Left ventricle myocardium superior (tissue), 1 donor: Measurements from ENCODE around the gene ZNF792. TPM values are rescaled to one million over a fixed set of nuclear protein-coding genes. Genes with fewer than 3 reads are reported as not detected.
"Not testable (repeated sequence)": the region's sequence is repeated elsewhere in the genome, so short reads cannot be mapped to it uniquely, and the experiment has no call there.

ENCODE experiments used
- ATAC-seq: fragments of 200-7000 bp; cut with Tn5 transposase; one replicate; pipeline ENCODE4 v1.9.1; 2020; ENCODE audit warnings: mild to moderate bottlenecking, moderate library complexity
- DNase-seq: peaks from one replicate; pipeline ENCODE4 v3.0.0-alpha.2; 2020
- intact Hi-C: fragments of 100-400 bp; cut with micrococcal nuclease; formaldehyde crosslinking; loops from one replicate; pipeline ENCODE4 v1.11.0; 2022
- long read RNA-seq: library from polyadenylated mRNA; unstranded; transcript quantifications from one replicate; pipeline ENCODE4 v2.0.0, GENCODE V29; 2021
- total RNA-seq: library from RNA; stranded (reverse); fragmentation: NEBNext Ultra II Directional; extraction: Animal tissue kit (Norgen Biotek cat#: 25700); gene quantifications from one replicate; pipeline ENCODE4 v1.2.1, GENCODE V29; 2021
- donor health status: DM: no; HTN: yes; CAD: no; lungs with severe emphysema.

Gene ZNF792
- 3.4 TPM for total RNA-seq
- long read RNA-seq, partial matches to known transcripts = 0 of 4 reads
- long read RNA-seq, other reads (novel, unspliced or antisense) = 1 of 4 reads

- ATAC-seq (peak; percentile 93), DNase-seq (peak; percentile 85)
- intact Hi-C loops = no loop called here
Observed at GRCh38 chr19:34963573-34964406, at the start of gene ZNF792. TSS of gene ZNF792 (minus strand) at chr19:34964229. CDS start at chr19:34963662, 567 bp downstream.

- intact Hi-C loops = loop anchor here (5.0 kb wide), 1 partner anchor 41 kb away; no protein-coding TSS in a partner anchor
- ATAC-seq = peak; percentile 75
- peak; percentile 85 for DNase-seq
Observed at GRCh38 chr19:35013041-35013819, 49.2 kb upstream of the ZNF792 start.

- intact Hi-C loops = loop anchor here (5.0 kb wide), 1 partner anchor 40 kb away; no protein-coding TSS in a partner anchor
- DNase-seq (no peak), ATAC-seq (no peak)
Observed at GRCh38 chr19:35011737-35012682, 48.0 kb upstream of the ZNF792 start.

GRCh38 chr19:35011091-35011689 lies 47.2 kb upstream of the ZNF792 start:
- ATAC-seq (no peak), DNase-seq (no peak)
- intact Hi-C loops = loop anchor here (5.0 kb wide), 1 partner anchor 39 kb away; no protein-coding TSS in a partner anchor

- DNase-seq (no peak), ATAC-seq (no peak)
- intact Hi-C loops = loop anchor here (5.0 kb wide), 1 partner anchor 37 kb away; no protein-coding TSS in a partner anchor
Observed at GRCh38 chr19:35009424-35010415, 45.7 kb upstream of the ZNF792 start.

- DNase-seq (no peak), ATAC-seq (peak; percentile 31)
- intact Hi-C loops = no loop called here
Observed at GRCh38 chr19:35008891-35009341, 44.9 kb upstream of the ZNF792 start.

- intact Hi-C loops, ATAC-seq, DNase-seq: not testable (repeated sequence)
Observed at GRCh38 chr19:35007427-35007826, 43.4 kb upstream of the ZNF792 start.

GRCh38 chr19:35006999-35007365 lies 43.0 kb upstream of the ZNF792 start:
- DNase-seq = no peak
- intact Hi-C loops = no loop called here
- no peak for ATAC-seq

GRCh38 chr19:35006342-35006998 lies 42.4 kb upstream of the ZNF792 start:
- DNase-seq = no peak
- intact Hi-C loops = no loop called here
- no peak for ATAC-seq

- DNase-seq, intact Hi-C loops, ATAC-seq: not testable (repeated sequence)
Observed at GRCh38 chr19:35006007-35006341, 41.9 kb upstream of the ZNF792 start.

GRCh38 chr19:35005256-35005977 lies 41.4 kb upstream of the ZNF792 start:
- ATAC-seq (no peak), DNase-seq (peak; percentile 3)
- intact Hi-C loops = no loop called here

- DNase-seq = no peak
- ATAC-seq = no peak
Observed at GRCh38 chr19:35004517-35005255, 40.7 kb upstream of the ZNF792 start.

GRCh38 chr19:35002037-35002535 lies 38.1 kb upstream of the ZNF792 start:
- no peak for ATAC-seq
- DNase-seq = no peak
- intact Hi-C loops = no loop called here

More at GRCh38 chr19:35004517-35005255, 40.7 kb upstream of the ZNF792 start:
- intact Hi-C loops = no loop called here

- peak; percentile 60 for DNase-seq
- intact Hi-C loops = no loop called here
- peak; percentile 7 for ATAC-seq
Observed at GRCh38 chr19:35000647-35001501, 36.8 kb upstream of the ZNF792 start.
